Stimulated activated naive CD8-positive, alpha-beta T cell treated with anti-CD3 and anti-CD28 coated beads, Interleukin-15, amount 100 ng/mL, for 72 hours (primary cell): ENCODE measurements around the gene SMG1.
"Not testable (repeated sequence)": the region's sequence is repeated elsewhere in the genome, so short reads cannot be mapped to it uniquely, and the experiment has no call there.

ENCODE experiments used
- ATAC-seq: fragments of 150-1000 bp; cut with Tn5 transposase; 2 replicates; pipeline ENCODE4 v1.10.0; 2021; ENCODE audit warnings: mild to moderate bottlenecking, moderate library complexity
- DNase-seq, 2 donors: peaks; one replicate each; pipeline ENCODE4 v3.0.0; 2021 to 2022
- H3K27ac Mint-ChIP-seq, 2 donors: one replicate each; pipeline ENCODE4 v1.8.0; 2022; ENCODE audit warnings: mild to moderate bottlenecking in 2 of 2, mixed read lengths in 2 of 2, moderate library complexity in 2 of 2
- H3K27me3 Mint-ChIP-seq: one replicate; pipeline ENCODE4 v1.8.0; 2022; ENCODE audit warnings: mixed read lengths
- H3K4me1 Mint-ChIP-seq: one replicate; pipeline ENCODE4 v1.8.0; 2022; ENCODE audit warnings: mild to moderate bottlenecking, mixed read lengths
- H3K4me3 Mint-ChIP-seq, 2 donors: one replicate each; pipeline ENCODE4 v1.8.0; 2022; ENCODE audit warnings: mild to moderate bottlenecking in 2 of 2, mixed read lengths in 2 of 2, moderate library complexity in 1 of 2
- H3K9me3 Mint-ChIP-seq, 2 donors: one replicate each; pipeline ENCODE4 v1.8.0; 2022; ENCODE audit warnings: mixed read lengths in 2 of 2

The SMG1 gene

GRCh38 chr16:18943414-18943813 is 17.2 kb upstream of the SMG1 start:
- ATAC-seq: no peak
- Mint-ChIP-seq H3K4me3 (no peak overlapping the region), H3K9me3 (peaks cover 0 to 5% of the 10 kb centered on the region in 2 donors), H3K4me1 (peaks cover 13% of the 10 kb centered on the region), H3K27me3 (no peaks in the 10 kb centered on the region), H3K27ac (no peak overlapping the region)
- no peak for DNase-seq

GRCh38 chr16:18942061-18942460 is 15.9 kb upstream of the SMG1 start:
- peaks cover 0 to 5% of the 10 kb centered on the region in 2 donors for H3K9me3 Mint-ChIP-seq
- no peak overlapping the region for H3K4me3 Mint-ChIP-seq
- ATAC-seq (no peak), DNase-seq (no peak)
- H3K27me3 Mint-ChIP-seq: no peaks in the 10 kb centered on the region
- peaks cover 14% of the 10 kb centered on the region for H3K4me1 Mint-ChIP-seq
- H3K27ac Mint-ChIP-seq: no peak overlapping the region

GRCh38 chr16:18941471-18941870 is 15.3 kb upstream of the SMG1 start:
- Mint-ChIP-seq H3K27ac (no peak overlapping the region), H3K4me1 (peaks cover 14% of the 10 kb centered on the region), H3K9me3 (peaks cover 0 to 5% of the 10 kb centered on the region in 2 donors), H3K27me3 (no peaks in the 10 kb centered on the region), H3K4me3 (no peak overlapping the region)
- DNase-seq: no peak
- ATAC-seq: no peak

GRCh38 chr16:18938986-18939385 is 12.8 kb upstream of the SMG1 start:
- H3K4me3 Mint-ChIP-seq: no peak overlapping the region
- ATAC-seq: no peak
- H3K4me1 Mint-ChIP-seq: peaks cover 5% of the 10 kb centered on the region
- peaks cover 0 to 5% of the 10 kb centered on the region in 2 donors for H3K9me3 Mint-ChIP-seq
- H3K27me3 Mint-ChIP-seq: no peaks in the 10 kb centered on the region
- no peak for DNase-seq
- no peak overlapping the region for H3K27ac Mint-ChIP-seq

GRCh38 chr16:18937390-18937789 is 11.2 kb upstream of the SMG1 start:
- Mint-ChIP-seq H3K4me3 (no peak overlapping the region), H3K27me3 (no peaks in the 10 kb centered on the region), H3K9me3 (no peaks in the 10 kb centered on the region), H3K4me1 (peaks cover 5% of the 10 kb centered on the region), H3K27ac (no peak overlapping the region)
- ATAC-seq: no peak
- DNase-seq: no peak

GRCh38 chr16:18936727-18937340 is 10.6 kb upstream of the SMG1 start:
- Mint-ChIP-seq H3K27ac (peak overlapping the region in 1 of 2 donors; percentile 85), H3K27me3 (no peaks in the 10 kb centered on the region), H3K4me1 (peaks cover 7% of the 10 kb centered on the region), H3K9me3 (no peaks in the 10 kb centered on the region), H3K4me3 (no peak overlapping the region)
- ATAC-seq (no peak), DNase-seq (no peak)

- ATAC-seq: no peak
- DNase-seq: no peak
- H3K4me1 Mint-ChIP-seq: peaks cover 12% of the 10 kb centered on the region
- H3K9me3 Mint-ChIP-seq: no peaks in the 10 kb centered on the region
- H3K4me3 Mint-ChIP-seq: no peak overlapping the region
- no peak overlapping the region for H3K27ac Mint-ChIP-seq
- H3K27me3 Mint-ChIP-seq: no peaks in the 10 kb centered on the region
These were observed 7.3 kb upstream of the SMG1 start for GRCh38 chr16:18933501-18933900.

- Mint-ChIP-seq H3K4me3 (no peak overlapping the region), H3K9me3 (no peaks in the 10 kb centered on the region), H3K4me1 (peaks cover 12% of the 10 kb centered on the region), H3K27ac (no peak overlapping the region), H3K27me3 (no peaks in the 10 kb centered on the region)
- no peak for ATAC-seq
- DNase-seq: no peak
These were observed 6.2 kb upstream of the SMG1 start for GRCh38 chr16:18932243-18932987.

- H3K4me3 Mint-ChIP-seq: no peak overlapping the region
- peaks cover 15% of the 10 kb centered on the region for H3K4me1 Mint-ChIP-seq
- H3K27ac Mint-ChIP-seq: no peak overlapping the region
- H3K27me3 Mint-ChIP-seq: no peaks in the 10 kb centered on the region
- no peak for DNase-seq
- no peaks in the 10 kb centered on the region for H3K9me3 Mint-ChIP-seq
- ATAC-seq: no peak
These were observed 5.5 kb upstream of the SMG1 start for GRCh38 chr16:18931756-18932155.

- DNase-seq, ATAC-seq, H3K4me3 Mint-ChIP-seq, H3K9me3 Mint-ChIP-seq, H3K27me3 Mint-ChIP-seq, H3K27ac Mint-ChIP-seq: not testable (repeated sequence)
- peaks cover 18% of the 10 kb centered on the region for H3K4me1 Mint-ChIP-seq
These were observed 3.9 kb upstream of the SMG1 start for GRCh38 chr16:18930095-18930494.

- H3K4me3 Mint-ChIP-seq, ATAC-seq, DNase-seq, H3K27me3 Mint-ChIP-seq, H3K9me3 Mint-ChIP-seq: not testable (repeated sequence)
- Mint-ChIP-seq H3K27ac (peak overlapping the region in 1 of 2 donors; percentile 54), H3K4me1 (peaks cover 30% of the 10 kb centered on the region)
These were observed 1.9 kb upstream of the SMG1 start for GRCh38 chr16:18928073-18928472.

- Mint-ChIP-seq H3K27ac (peak overlapping the region; percentile 98), H3K4me1 (peaks cover 42% of the 10 kb centered on the region), H3K4me3 (peak overlapping the region; percentile 85 to 100)
- H3K9me3 Mint-ChIP-seq, H3K27me3 Mint-ChIP-seq: not testable (repeated sequence)
- ATAC-seq (peak; percentile 69), DNase-seq (peak in 1 of 2 donors; percentile 74)
These were observed 808 bp downstream of the SMG1 start for GRCh38 chr16:18925215-18925985.

- Mint-ChIP-seq H3K27ac (peak overlapping the region; percentile 72 to 92), H3K4me1 (peaks cover 57% of the 10 kb centered on the region), H3K4me3 (peak overlapping the region; percentile 85 to 100)
- not testable (repeated sequence) for H3K27me3 Mint-ChIP-seq, ATAC-seq, H3K9me3 Mint-ChIP-seq
- DNase-seq: peak in 1 of 2 donors; percentile 42
These were observed 2.3 kb downstream of the SMG1 start for GRCh38 chr16:18923935-18924334.

GRCh38 chr16:18923124-18923523 is 3.1 kb downstream of the SMG1 start:
- Mint-ChIP-seq H3K4me1 (peaks cover 64% of the 10 kb centered on the region), H3K4me3 (peak overlapping the region; percentile 85 to 100), H3K27ac (peak overlapping the region; percentile 92 to 95)
- not testable (repeated sequence) for H3K9me3 Mint-ChIP-seq, H3K27me3 Mint-ChIP-seq, ATAC-seq
- peak; percentile 17 to 18 for DNase-seq

GRCh38 chr16:18909585-18909984 is 16.6 kb downstream of the SMG1 start:
- H3K4me3 Mint-ChIP-seq, H3K27me3 Mint-ChIP-seq, H3K9me3 Mint-ChIP-seq, DNase-seq, ATAC-seq, H3K27ac Mint-ChIP-seq: not testable (repeated sequence)
- H3K4me1 Mint-ChIP-seq: peaks cover 25% of the 10 kb centered on the region

GRCh38 chr16:18908716-18909115 is 17.5 kb downstream of the SMG1 start:
- H3K9me3 Mint-ChIP-seq, DNase-seq, ATAC-seq, H3K4me3 Mint-ChIP-seq, H3K27me3 Mint-ChIP-seq, H3K27ac Mint-ChIP-seq: not testable (repeated sequence)
- H3K4me1 Mint-ChIP-seq: peaks cover 28% of the 10 kb centered on the region
